Brain microvascular endothelial cell (primary cell): Measurements from ENCODE around the gene RAB15.

Experiments used
- DNase-seq: peaks from one replicate; pipeline ENCODE4 v3.0.0-alpha.2; 2020
- H3K27ac ChIP-seq: fragments of 250-450 bp; sonication (Bioruptor Pico); 2 replicates; pipeline ENCODE4 v1.5.1; 2020; ENCODE audit warnings: mild to moderate bottlenecking, moderate library complexity
- H3K27me3 ChIP-seq: fragments of 250-450 bp; sonication (Bioruptor Pico); replicated peaks from 2 replicates; pipeline ENCODE4 v1.5.1; 2020; ENCODE audit warnings: mild to moderate bottlenecking
- H3K36me3 ChIP-seq: fragments of 250-450 bp; sonication (Bioruptor Pico); replicated peaks from 2 replicates; pipeline ENCODE4 v1.5.1; 2020; ENCODE audit warnings: mild to moderate bottlenecking
- H3K4me3 ChIP-seq: 2 replicates; pipeline ENCODE4 v1.5.1; 2011; ENCODE audit warnings: low read depth, mild to moderate bottlenecking, control low read depth, low read length, moderate library complexity
- in situ Hi-C: cut with HindIII; loops from 2 replicates; pipeline ENCODE4 v1.10.0; 2017; ENCODE audit warnings: low sequenced_read_pairs, low pct_ligation_motif_present
- TF ChIP-seq, protein P1 (sequence below): IDR thresholded peaks from 2 replicates; pipeline ENCODE4 v1.5.1; 2011; ENCODE audit warnings: low read depth, mild to moderate bottlenecking, moderate library complexity, low read length, control low read depth, inconsistent platforms; ENCODE audit errors: missing control alignments

The RAB15 gene

DNA sequence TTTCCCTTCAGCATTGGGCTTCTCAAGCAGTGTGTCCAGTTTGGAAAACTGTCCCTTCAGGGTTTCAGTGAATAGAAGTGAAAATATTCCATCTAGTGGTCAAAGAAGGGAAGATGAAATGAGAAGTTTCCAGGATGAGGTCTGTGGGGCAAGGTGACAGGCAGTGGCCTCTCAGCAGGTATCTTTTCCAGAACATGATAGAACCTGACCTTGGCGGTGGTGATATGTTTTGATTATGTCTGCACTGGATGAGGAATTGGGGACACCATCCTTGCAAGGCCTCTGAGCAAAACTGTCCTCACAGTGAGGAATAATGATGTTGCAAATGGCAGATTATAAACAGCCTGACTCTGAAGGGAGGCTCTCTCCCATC is 34.3 kb downstream of the RAB15 start:
- H3K27ac ChIP-seq, result no peak overlapping the region
- DNase-seq, result no peak
- TF ChIP-seq, protein P1, sequence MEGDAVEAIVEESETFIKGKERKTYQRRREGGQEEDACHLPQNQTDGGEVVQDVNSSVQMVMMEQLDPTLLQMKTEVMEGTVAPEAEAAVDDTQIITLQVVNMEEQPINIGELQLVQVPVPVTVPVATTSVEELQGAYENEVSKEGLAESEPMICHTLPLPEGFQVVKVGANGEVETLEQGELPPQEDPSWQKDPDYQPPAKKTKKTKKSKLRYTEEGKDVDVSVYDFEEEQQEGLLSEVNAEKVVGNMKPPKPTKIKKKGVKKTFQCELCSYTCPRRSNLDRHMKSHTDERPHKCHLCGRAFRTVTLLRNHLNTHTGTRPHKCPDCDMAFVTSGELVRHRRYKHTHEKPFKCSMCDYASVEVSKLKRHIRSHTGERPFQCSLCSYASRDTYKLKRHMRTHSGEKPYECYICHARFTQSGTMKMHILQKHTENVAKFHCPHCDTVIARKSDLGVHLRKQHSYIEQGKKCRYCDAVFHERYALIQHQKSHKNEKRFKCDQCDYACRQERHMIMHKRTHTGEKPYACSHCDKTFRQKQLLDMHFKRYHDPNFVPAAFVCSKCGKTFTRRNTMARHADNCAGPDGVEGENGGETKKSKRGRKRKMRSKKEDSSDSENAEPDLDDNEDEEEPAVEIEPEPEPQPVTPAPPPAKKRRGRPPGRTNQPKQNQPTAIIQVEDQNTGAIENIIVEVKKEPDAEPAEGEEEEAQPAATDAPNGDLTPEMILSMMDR, result peak; percentile 41
- no peaks in the 10 kb centered on the region for H3K36me3 ChIP-seq
- H3K27me3 ChIP-seq, result no peaks in the 10 kb centered on the region
- H3K4me3 ChIP-seq, result no peak overlapping the region
- in situ Hi-C loops, result no loop called here

DNA sequence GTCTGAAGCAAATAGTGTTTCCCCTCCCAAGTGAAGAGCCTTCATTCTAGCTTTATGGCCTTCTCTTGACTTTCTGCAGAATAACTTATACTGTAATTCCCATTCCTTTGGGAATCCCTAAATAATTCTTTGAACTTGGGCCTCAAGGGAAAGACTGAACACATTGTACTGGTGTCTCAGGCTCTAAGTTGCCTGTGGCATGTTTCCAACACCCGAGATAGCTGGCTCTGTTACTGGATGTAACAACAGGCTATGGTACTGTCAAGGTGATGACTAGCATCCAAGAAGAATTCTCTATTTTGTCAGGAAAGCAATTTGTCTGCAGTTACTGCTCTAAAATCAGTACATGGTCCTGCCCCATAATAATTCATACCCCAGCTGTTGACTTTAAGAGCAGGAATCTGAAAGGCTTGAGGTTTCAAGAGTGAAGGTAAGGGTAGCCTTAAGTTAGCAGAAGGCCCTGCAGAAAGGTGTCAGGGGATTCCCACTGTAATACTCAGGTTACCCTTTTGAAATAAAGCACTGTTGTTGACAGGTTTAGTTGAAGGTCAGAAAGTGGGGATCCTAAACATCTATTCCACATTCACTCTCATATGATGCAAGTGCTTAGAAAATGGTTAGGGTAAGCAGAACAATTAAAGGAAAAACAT is 34.8 kb downstream of the RAB15 start:
- TF ChIP-seq, protein P1, result no peak
- H3K27me3 ChIP-seq, result no peaks in the 10 kb centered on the region
- no peak for DNase-seq
- no peak overlapping the region for H3K27ac ChIP-seq
- H3K4me3 ChIP-seq, result no peak overlapping the region
- in situ Hi-C loops, result no loop called here
- no peaks in the 10 kb centered on the region for H3K36me3 ChIP-seq

DNA sequence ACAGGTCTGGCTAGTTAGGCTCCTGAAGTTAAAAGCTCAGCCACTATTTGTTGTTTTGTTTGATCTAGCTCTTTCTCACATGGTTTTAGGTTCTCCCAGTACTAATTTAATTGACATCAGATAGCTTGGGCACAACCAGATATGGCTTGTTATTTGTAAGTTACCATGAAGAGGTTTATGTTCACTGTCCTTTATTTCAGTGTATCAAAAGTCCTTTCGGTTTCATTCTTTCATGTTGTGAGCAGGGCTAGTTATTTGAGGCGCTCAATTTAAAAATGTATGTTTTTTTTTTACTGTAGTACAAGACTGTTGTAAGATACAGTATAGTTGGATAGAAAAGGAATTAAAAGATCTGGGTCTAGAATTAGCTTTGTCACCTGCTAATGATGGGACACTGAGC is 36.6 kb downstream of the RAB15 start:
- no peak for DNase-seq
- Histone ChIP-seq H3K36me3 (no peaks in the 10 kb centered on the region), H3K27me3 (no peaks in the 10 kb centered on the region), H3K27ac (no peak overlapping the region), H3K4me3 (no peak overlapping the region)
- TF ChIP-seq, protein P1, result no peak
- in situ Hi-C loops, result no loop called here

DNA sequence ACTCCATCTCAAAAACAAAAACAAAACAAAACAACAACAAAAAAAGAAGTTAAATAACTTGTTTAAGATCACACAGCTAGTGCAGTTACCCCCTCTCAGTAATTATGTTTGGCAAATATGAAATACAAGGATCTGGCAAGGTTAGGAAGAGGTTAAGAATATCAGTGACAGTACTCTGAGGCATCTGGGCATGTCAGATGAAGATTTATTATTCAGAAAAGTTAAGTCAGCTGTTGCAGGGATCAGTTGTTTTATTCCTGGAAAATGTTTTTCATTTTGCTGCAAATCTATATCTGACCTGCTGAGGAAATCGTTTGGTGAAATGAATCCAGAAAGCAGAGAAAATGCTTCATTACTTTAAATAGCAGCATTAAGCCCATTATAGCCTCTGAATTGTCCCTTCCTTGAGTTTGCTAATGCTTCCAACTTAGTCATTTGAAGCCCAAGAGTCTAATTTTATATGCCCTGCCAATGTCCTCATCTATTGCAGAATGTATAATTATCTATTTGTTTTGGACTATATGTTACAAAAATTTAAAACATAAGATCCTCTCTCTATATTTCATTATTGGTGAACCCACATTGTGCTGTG is 37.7 kb downstream of the RAB15 start:
- Histone ChIP-seq H3K27ac (no peak overlapping the region), H3K27me3 (no peaks in the 10 kb centered on the region), H3K36me3 (no peaks in the 10 kb centered on the region), H3K4me3 (no peak overlapping the region)
- in situ Hi-C loops, result no loop called here
- TF ChIP-seq, protein P1, result no peak
- DNase-seq, result no peak

DNA sequence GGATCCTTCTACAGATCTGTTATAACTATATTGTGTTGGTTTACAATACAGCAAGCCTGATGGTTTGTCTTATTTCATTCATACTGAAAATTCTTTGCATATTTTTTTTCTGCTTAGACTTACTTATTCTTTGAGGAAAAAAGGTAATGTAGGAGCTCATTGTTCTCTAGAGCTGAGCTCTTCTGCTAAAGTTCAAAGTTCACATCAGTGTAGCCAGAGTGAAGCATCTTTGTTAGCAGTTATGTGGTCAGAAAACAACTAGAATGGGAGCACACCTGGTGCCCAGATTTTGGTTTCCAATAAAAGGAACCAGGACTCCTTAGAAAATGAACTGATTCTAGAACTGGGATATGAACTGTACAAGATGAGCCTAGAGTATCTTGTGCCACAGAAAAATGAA is 39.9 kb downstream of the RAB15 start:
- in situ Hi-C loops, result no loop called here
- peaks cover 6% of the 10 kb centered on the region for H3K36me3 ChIP-seq

More for the DNA sequence above, 39.9 kb downstream of the RAB15 start:
- Histone ChIP-seq H3K27me3 (no peaks in the 10 kb centered on the region), H3K4me3 (no peak overlapping the region), H3K27ac (no peak overlapping the region)
- no peak for DNase-seq
- TF ChIP-seq, protein P1, result no peak
